Measurements from ENCODE around the gene TP53BP1.
A peak's percentile ranks its signal among the peaks of the same experiment; 100 is the strongest.
"Not testable (repeated sequence)": the region's sequence is repeated elsewhere in the genome, so short reads cannot be mapped to it uniquely, and the experiment has no call there.

The TP53BP1 gene, protein sequence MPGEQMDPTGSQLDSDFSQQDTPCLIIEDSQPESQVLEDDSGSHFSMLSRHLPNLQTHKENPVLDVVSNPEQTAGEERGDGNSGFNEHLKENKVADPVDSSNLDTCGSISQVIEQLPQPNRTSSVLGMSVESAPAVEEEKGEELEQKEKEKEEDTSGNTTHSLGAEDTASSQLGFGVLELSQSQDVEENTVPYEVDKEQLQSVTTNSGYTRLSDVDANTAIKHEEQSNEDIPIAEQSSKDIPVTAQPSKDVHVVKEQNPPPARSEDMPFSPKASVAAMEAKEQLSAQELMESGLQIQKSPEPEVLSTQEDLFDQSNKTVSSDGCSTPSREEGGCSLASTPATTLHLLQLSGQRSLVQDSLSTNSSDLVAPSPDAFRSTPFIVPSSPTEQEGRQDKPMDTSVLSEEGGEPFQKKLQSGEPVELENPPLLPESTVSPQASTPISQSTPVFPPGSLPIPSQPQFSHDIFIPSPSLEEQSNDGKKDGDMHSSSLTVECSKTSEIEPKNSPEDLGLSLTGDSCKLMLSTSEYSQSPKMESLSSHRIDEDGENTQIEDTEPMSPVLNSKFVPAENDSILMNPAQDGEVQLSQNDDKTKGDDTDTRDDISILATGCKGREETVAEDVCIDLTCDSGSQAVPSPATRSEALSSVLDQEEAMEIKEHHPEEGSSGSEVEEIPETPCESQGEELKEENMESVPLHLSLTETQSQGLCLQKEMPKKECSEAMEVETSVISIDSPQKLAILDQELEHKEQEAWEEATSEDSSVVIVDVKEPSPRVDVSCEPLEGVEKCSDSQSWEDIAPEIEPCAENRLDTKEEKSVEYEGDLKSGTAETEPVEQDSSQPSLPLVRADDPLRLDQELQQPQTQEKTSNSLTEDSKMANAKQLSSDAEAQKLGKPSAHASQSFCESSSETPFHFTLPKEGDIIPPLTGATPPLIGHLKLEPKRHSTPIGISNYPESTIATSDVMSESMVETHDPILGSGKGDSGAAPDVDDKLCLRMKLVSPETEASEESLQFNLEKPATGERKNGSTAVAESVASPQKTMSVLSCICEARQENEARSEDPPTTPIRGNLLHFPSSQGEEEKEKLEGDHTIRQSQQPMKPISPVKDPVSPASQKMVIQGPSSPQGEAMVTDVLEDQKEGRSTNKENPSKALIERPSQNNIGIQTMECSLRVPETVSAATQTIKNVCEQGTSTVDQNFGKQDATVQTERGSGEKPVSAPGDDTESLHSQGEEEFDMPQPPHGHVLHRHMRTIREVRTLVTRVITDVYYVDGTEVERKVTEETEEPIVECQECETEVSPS (N-terminal part only)

GRCh38 chr15:43492673-43493601, at the start of gene TP53BP1:
Gene TP53BP1, minus strand, starts transcription at chr15:43493156. Its CDS starts 113 bp downstream, at chr15:43493043.
- DNase-seq = peak; percentile 81

- DNase-seq = no peak
Observed at GRCh38 chr15:43541785-43542184, 48.8 kb upstream of the TP53BP1 start.

DNA sequence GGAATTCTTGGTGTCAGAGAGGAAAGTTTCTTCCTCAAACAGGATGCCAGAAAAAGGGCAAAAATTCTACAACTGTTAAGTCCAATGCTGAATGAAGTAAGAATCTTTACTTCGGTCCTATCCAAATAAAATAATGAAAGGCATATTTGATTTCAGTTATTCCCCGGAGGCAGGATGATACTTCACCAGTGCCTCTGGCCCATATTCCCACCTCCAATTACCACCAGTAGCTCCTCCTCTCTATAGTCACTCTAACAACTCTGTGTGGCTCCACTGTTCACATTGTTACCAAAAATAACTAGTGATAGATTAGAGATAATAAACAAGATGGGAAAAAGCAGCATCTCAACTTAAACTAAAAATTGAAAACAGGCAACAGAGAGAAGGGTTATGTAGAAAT, 45.1 kb upstream of the TP53BP1 start:
- DNase-seq = no peak

DNA sequence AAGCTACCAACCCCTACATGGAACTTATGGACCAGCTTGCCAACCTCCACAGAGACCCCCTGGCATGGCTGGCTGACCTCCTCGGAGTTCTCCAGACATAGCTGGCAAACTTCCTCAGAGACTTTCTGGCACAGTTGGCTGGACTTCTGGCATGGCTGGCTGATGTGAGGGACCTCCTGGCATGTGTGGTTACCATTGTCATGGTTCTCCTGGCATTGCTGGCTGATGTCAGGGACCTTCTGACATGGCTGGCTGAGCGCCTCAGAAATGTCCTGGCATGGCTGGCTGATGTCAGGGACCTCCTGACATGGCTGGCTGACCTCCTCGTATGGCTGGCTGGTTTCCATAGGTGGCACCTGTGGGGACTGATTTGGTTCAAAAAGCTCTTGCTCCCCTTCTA, 41.9 kb upstream of the TP53BP1 start:
- DNase-seq = no peak

DNA sequence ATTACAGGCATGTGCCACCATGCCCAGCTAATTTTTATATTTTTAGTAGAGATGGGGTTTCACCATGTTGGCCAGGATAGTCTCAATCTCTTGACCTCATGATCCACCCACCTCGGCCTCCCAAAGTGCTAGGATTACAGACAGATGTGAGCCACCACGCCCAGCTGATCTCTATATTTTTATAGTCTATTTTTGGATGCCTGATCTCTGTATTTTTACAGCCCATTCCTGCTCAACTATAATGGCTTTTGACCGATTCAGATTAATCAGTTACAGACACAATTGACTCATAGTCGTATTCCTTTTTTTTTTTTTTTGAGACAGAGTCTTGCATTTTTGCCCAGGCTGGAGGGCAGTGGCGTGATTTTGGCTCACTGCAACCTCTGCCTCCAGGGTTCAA, 39.9 kb upstream of the TP53BP1 start:
- DNase-seq = not testable (repeated sequence)

GRCh38 chr15:43531018-43531670, 38.2 kb upstream of the TP53BP1 start:
- DNase-seq = no peak

DNA sequence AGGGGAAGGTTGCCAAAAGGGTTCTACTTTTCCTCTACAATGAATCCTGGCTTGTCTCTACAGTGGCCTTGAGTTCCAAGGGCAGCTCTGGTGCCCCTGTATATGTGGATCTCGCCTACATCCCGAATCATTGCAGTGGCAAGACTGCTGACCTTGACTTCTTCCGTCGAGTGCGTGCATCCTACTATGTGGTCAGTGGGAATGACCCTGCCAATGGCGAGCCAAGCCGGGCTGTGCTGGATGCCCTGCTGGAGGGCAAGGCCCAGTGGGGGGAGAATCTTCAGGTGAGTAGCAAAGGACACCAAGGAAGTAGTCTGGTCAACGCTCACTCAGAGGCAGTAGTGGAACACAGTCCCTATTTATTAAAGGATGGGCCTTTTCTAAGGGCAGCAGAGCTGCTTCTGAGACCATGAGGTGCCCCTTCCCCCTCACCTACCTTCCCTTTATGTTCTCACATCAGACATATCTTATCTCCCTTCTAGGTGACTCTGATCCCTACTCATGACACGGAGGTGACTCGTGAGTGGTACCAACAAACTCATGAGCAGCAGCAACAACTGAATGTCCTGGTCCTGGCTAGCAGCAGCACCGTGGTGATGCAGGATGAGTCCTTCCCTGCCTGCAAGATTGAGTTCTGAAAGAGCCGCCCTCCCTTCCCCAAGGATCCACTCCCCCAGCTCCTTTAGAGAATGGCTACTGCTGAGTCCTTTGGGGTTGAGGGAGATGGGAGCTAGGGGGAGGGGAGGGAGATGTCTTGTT, 36.8 kb upstream of the TP53BP1 start:
- DNase-seq = no peak

- no peak for DNase-seq
Observed at GRCh38 chr15:43529141-43529540, 36.2 kb upstream of the TP53BP1 start.

GRCh38 chr15:43528542-43529007, 35.6 kb upstream of the TP53BP1 start:
- DNase-seq = no peak

- DNase-seq = no peak
Observed at GRCh38 chr15:43527802-43528541, 35.0 kb upstream of the TP53BP1 start.

DNA sequence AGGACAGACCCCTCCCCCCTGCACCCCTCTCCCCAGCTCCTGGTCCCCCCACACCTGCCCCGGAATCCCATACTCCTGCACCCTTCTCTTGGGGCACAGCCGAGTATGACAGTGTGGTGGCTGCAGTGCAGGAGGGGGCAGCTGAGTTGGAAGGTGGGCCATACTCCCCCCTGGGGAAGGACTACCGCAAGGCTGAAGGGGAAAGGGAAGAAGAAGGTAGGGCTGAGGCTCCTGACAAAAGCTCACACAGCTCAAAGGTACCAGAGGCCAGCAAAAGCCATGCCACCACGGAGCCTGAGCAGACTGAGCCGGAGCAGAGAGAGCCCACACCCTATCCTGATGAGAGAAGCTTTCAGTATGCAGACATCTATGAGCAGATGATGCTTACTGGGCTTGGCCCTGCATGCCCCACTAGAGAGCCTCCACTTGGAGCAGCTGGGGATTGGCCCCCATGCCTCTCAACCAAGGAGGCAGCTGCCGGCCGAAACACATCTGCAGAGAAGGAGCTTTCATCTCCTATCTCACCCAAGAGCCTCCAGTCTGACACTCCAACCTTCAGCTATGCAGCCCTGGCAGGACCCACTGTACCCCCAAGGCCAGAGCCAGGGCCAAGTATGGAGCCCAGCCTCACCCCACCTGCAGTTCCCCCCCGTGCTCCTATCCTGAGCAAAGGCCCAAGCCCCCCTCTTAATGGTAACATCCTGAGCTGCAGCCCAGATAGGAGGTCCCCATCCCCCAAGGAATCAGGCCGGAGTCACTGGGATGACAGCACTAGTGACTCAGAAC, 34.3 kb upstream of the TP53BP1 start:
- no peak for DNase-seq

GRCh38 chr15:43526261-43526930, 33.4 kb upstream of the TP53BP1 start:
- DNase-seq = no peak

DNA sequence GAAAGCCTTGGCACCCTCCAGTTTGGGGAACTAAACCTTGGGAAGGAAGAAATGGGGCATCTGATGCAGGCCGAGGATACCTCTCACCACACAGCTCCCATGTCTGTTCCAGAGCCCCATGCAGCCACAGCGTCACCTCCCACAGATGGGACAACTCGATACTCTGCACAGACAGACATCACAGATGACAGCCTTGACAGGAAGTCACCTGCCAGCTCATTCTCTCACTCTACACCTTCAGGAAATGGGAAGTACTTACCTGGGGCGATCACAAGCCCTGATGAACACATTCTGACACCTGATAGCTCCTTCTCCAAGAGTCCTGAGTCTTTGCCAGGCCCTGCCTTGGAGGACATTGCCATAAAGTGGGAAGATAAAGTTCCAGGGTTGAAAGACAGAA, 32.2 kb upstream of the TP53BP1 start:
- no peak for DNase-seq

DNA sequence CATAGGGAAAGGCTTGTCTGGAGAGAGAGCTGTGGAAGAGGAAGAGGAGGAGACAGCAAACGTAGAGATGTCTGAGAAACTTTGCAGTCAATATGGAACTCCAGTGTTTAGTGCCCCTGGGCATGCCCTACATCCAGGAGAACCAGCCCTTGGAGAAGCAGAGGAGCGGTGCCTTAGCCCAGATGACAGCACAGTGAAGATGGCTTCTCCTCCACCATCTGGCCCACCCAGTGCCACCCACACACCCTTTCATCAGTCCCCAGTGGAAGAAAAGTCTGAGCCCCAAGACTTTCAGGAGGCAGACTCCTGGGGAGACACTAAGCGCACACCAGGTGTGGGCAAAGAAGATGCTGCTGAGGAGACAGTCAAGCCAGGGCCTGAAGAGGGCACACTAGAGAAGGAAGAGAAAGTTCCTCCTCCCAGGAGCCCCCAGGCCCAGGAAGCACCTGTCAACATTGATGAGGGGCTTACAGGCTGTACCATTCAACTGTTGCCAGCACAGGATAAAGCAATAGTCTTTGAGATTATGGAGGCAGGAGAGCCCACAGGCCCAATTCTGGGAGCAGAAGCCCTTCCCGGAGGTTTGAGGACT, 31.4 kb upstream of the TP53BP1 start:
- DNase-seq = no peak

DNA sequence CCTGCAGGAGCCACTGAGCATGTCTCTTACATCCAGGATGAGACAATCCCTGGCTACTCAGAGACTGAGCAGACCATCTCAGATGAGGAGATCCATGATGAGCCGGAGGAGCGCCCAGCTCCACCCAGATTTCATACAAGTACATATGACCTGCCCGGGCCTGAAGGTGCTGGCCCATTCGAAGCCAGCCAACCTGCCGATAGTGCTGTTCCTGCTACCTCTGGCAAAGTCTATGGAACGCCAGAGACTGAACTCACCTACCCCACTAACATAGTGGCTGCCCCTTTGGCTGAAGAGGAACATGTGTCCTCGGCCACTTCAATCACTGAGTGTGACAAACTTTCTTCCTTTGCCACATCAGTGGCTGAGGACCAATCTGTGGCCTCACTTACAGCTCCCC, 30.7 kb upstream of the TP53BP1 start:
- no peak for DNase-seq

- no peak for DNase-seq
Observed at GRCh38 chr15:43522247-43522646, 29.3 kb upstream of the TP53BP1 start.

GRCh38 chr15:43521419-43521818, 28.5 kb upstream of the TP53BP1 start:
- no peak for DNase-seq

DNA sequence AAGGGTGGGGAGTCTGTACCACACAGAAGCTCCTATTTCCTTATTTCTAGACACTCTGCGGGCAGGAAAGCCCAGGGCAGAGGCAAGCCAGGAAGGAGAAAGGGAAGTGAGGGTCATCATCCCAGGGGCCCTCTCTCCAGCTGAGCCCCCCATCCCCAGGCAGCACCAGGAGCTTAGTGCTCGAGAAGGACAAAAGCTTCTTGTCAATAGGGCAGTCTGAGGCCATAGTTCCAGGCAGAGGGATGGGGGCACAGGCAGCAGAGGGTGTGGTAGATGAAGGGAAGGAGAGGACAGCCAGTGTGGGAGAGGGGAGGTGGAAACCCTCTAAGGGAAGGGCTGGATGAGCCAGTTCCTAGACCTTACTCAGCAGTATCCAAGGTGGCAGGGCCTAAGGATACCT, 27.2 kb upstream of the TP53BP1 start:
- no peak for DNase-seq

All from NCI-H187 treated with DMSO at 0.1 percent for 48 hours (cell line).